MCF 10A (cell line): ENCODE measurements around the gene LAMTOR5. TPM values are rescaled to one million over a fixed set of nuclear protein-coding genes. Genes with fewer than 3 reads are reported as not detected.

Experiments
- BruUV-seq: library from RNA; stranded (reverse); fragments of 400-500 nt; replicated peaks from 2 replicates; lab custom pipeline; 2021; lab: Mats Ljungman, UMichigan
- CTCF ChIA-PET: fragments of 300-600 bp; sonication (Branson Sonifier 250); formaldehyde crosslinking; extraction: SDS; loops from one replicate; lab custom pipeline; 2021; ENCODE audit warnings: antibody characterized with exemption, inconsistent platforms; lab: Yijun Ruan, JAX
- POLR2A ChIA-PET: fragments of 300-600, 350-650 bp; sonication (Branson Sonifier 250); formaldehyde crosslinking; extraction: SDS; loops from one replicate; lab custom pipeline; 2020; ENCODE audit warnings: antibody characterized with exemption, inconsistent platforms; lab: Yijun Ruan, JAX
- DNase-seq: peaks from one replicate; pipeline ENCODE4 v3.0.0-alpha.2; 2018; ENCODE audit not compliant: unreplicated experiment
- H3K27ac Mint-ChIP-seq: one replicate; pipeline ENCODE4 v1.8.0; 2022; ENCODE audit warnings: mild to moderate bottlenecking, low read depth, mixed read lengths; ENCODE audit not compliant: unreplicated experiment
- H3K27me3 Mint-ChIP-seq: one replicate; pipeline ENCODE4 v1.8.0; 2022; ENCODE audit warnings: mixed read lengths; ENCODE audit not compliant: insufficient read depth, unreplicated experiment
- H3K36me3 Mint-ChIP-seq: one replicate; pipeline ENCODE4 v1.8.0; 2022; ENCODE audit warnings: mild to moderate bottlenecking, moderate library complexity, mixed read lengths; ENCODE audit not compliant: insufficient read depth, unreplicated experiment
- H3K4me1 Mint-ChIP-seq: one replicate; pipeline ENCODE4 v1.8.0; 2022; ENCODE audit warnings: mixed read lengths; ENCODE audit not compliant: insufficient read depth, unreplicated experiment
- H3K4me3 Mint-ChIP-seq: one replicate; pipeline ENCODE4 v1.8.0; 2022; ENCODE audit warnings: mild to moderate bottlenecking, moderate library complexity, mixed read lengths; ENCODE audit not compliant: unreplicated experiment
- H3K9me3 Mint-ChIP-seq: one replicate; pipeline ENCODE4 v1.8.0; 2022; ENCODE audit warnings: mixed read lengths; ENCODE audit not compliant: unreplicated experiment
- CTCF ChIP-seq: fragments of 200-600 bp; IDR thresholded peaks from one replicate; pipeline ENCODE4 v1.8.0; 2022; ENCODE audit warnings: antibody characterized with exemption, mild to moderate bottlenecking; ENCODE audit not compliant: unreplicated experiment
- intact Hi-C: fragments of 100-400 bp; cut with micrococcal nuclease; formaldehyde crosslinking; loops from 2 replicates; pipeline ENCODE4 v1.14.1; 2022
- total RNA-seq: library from RNA; stranded (reverse); gene quantifications from 2 replicates; pipeline ENCODE4 v1.2.3, GENCODE V29; 2022

LAMTOR5 gene
- total RNA-seq, 1 experiment from 2014 or later: 111 TPM

GRCh38 chr1:110364221-110364620 is 43.3 kb downstream of the LAMTOR5 start:
- TF ChIP-seq CTCF: no peak
- no peaks in the 10 kb centered on the region for H3K27me3 Mint-ChIP-seq
- no TSS peak for BruUV-seq
- no peak for DNase-seq
- ChIA-PET CTCF (interaction anchor here (1.0 kb wide), 1 partner anchor 56 kb away, joined by 3 read pairs; no protein-coding TSS in a partner anchor), POLR2A (interaction anchor here (0.7 kb wide), 1 partner anchor 23 kb away, joined by 3 read pairs; no protein-coding TSS in a partner anchor)
- no peaks in the 10 kb centered on the region for H3K4me1 Mint-ChIP-seq
- no peaks in the 10 kb centered on the region for H3K9me3 Mint-ChIP-seq
- H3K27ac Mint-ChIP-seq: no peak overlapping the region
- intact Hi-C loops: no loop called here
- no peak overlapping the region for H3K4me3 Mint-ChIP-seq
- peaks cover 44% of the 10 kb centered on the region for H3K36me3 Mint-ChIP-seq

DNA sequence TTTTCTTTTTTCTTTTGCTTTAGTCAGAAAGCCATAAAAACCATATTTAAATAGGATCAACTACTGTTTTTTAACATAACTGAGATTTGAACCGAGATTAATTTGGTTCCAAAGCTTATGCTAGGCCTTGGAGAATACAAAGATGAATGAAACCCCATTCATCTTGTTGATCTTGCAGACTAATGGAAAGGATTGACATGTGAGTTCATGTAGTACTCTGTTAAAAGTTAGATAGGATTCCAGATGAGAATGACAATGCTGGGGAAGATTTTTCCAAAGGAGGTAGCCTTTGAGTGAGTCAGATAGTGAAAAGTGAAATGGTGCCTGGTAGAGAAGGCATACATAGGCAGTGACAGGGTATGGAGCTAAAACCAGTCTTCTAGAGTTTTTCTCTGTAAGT is 45.6 kb downstream of the LAMTOR5 start:
- no peak overlapping the region for H3K27ac Mint-ChIP-seq
- ChIA-PET CTCF (interaction anchor here (0.6 to 2.1 kb wide), 4 partner anchors 11 to 159 kb away, joined by 3 to 9 read pairs (median 6); no protein-coding TSS in a partner anchor), POLR2A (interaction anchor here (4.2 kb wide), 1 partner anchor 22 kb away, joined by 27 read pairs; the partner anchor contains the start of gene RBM15)
- intact Hi-C loops: no loop called here
- no peaks in the 10 kb centered on the region for H3K27me3 Mint-ChIP-seq
- H3K4me3 Mint-ChIP-seq: no peak overlapping the region
- no peak for TF ChIP-seq CTCF
- no TSS peak for BruUV-seq
- no peak for DNase-seq
- H3K4me1 Mint-ChIP-seq: no peaks in the 10 kb centered on the region
- H3K36me3 Mint-ChIP-seq: peaks cover 40% of the 10 kb centered on the region
- H3K9me3 Mint-ChIP-seq: no peaks in the 10 kb centered on the region

GRCh38 chr1:110360431-110360830 is 47.1 kb downstream of the LAMTOR5 start:
- intact Hi-C loops: no loop called here
- Mint-ChIP-seq H3K9me3 (no peaks in the 10 kb centered on the region), H3K4me3 (no peak overlapping the region), H3K36me3 (peaks cover 35% of the 10 kb centered on the region), H3K4me1 (peaks cover 12% of the 10 kb centered on the region), H3K27me3 (no peaks in the 10 kb centered on the region), H3K27ac (no peak overlapping the region)
- BruUV-seq: no TSS peak
- DNase-seq: peak; percentile 37
- CTCF ChIA-PET: interaction anchor here (0.6 to 2.0 kb wide), 3 partner anchors 18 to 157 kb away, joined by 3 to 9 read pairs (median 5); no protein-coding TSS in a partner anchor
- TF ChIP-seq CTCF: no peak
- POLR2A ChIA-PET: interaction anchor here (0.7 to 4.2 kb wide), 6 partner anchors 9 to 48 kb away, joined by 3 to 27 read pairs (median 6); partner anchors contain the start of gene RBM15

GRCh38 chr1:110356379-110356778 is 51.1 kb downstream of the LAMTOR5 start:
- H3K9me3 Mint-ChIP-seq: no peaks in the 10 kb centered on the region
- peaks cover 16% of the 10 kb centered on the region for H3K4me1 Mint-ChIP-seq
- DNase-seq: peak; percentile 47
- H3K27ac Mint-ChIP-seq: no peak overlapping the region
- peaks cover 12% of the 10 kb centered on the region for H3K36me3 Mint-ChIP-seq
- no TSS peak for BruUV-seq
- TF ChIP-seq CTCF: no peak
- H3K27me3 Mint-ChIP-seq: no peaks in the 10 kb centered on the region
- ChIA-PET CTCF (interaction anchor here (0.6 to 1.2 kb wide), 3 partner anchors 10 to 370 kb away, joined by 3 to 5 read pairs (median 3); no protein-coding TSS in a partner anchor), POLR2A (interaction anchor here (0.7 to 2.3 kb wide), 7 partner anchors 10 to 77 kb away, joined by 3 to 26 read pairs (median 4); partner anchors contain the start of gene RBM15)
- intact Hi-C loops: no loop called here
- no peak overlapping the region for H3K4me3 Mint-ChIP-seq
